AG08396 (cell line): ENCODE results near the gene NPTXR.

Experiments used
- DNase-seq: peaks from one replicate; pipeline ENCODE4 v3.0.0; 2012; ENCODE audit warnings: low spot score, mixed read lengths

The NPTXR gene

DNA sequence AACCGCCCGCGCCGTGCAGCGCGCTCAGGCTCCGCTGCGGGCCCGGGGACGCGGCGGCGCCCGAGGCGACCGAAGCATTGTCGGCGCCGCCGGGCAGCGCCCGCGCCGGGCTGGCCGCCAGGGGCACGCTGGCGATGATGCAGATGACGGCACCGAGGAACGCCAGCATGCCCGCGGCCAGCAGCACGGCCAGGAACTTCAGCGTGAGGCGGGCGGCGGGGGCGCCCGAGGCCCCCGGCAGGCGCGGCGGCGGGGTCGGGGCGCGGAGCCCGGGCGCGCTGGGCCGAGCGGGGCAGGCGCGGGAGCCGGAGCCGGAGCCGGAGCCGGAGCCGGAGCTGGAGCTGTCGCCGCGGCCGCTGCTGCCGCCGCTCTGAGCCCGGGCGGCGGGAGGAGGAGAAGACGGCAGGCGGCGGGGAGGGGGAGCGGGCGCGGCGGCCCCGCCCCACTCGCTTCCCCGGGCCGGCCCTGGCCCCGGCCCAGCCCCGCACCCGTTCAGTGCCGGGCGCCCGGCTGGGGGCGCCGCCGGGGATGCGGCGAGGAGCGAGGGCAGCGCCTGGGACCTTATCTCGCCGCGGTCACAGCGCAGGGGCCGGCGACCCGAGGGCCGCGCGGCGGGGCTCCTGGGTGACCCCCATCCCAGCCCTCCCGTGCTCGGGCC lies at the start of gene NPTXR:
TSS of gene NPTXR (minus strand) at position 372 of the 658 bp plus-strand sequence.
- peak; percentile 84 for DNase-seq

DNA sequence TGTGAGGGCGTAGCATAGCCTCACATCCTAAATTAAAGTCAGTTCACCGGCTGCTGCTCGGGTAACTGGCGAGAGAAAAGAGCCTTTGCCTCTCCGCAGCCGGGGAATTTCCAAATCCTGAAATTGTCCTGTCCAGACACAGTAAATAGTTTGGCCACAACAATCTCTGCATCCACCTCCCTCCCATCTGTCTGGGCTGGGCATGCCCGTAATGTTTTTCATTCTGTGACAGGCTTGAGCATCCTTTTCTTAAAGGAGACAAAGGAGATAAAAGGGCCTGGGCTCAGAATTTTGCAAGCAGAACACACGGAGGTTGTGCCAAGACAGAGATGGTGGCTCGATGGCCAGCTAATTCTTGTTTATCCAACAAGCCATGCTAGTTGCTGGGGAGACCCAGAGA lies 47.4 kb upstream of the NPTXR start:
- DNase-seq, result no peak

DNA sequence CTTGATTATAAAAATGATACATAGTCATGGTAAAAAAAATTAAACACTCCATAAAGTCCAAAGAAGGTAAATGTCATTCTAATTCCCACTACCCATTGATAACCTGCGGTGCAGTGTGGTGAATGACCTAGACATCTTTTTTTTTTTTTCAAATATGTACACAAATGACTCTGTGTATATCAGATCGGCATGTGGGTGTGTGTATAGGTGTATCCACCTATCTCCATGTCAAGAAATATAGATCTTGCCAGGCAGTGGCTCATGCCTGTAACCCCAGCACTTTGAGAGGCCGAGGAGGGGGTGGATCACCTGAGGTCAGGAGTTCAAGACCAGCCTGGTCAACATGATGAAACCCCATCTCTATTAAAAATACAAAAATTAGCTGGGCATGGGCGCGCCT lies 46.5 kb upstream of the NPTXR start:
- no peak for DNase-seq

DNA sequence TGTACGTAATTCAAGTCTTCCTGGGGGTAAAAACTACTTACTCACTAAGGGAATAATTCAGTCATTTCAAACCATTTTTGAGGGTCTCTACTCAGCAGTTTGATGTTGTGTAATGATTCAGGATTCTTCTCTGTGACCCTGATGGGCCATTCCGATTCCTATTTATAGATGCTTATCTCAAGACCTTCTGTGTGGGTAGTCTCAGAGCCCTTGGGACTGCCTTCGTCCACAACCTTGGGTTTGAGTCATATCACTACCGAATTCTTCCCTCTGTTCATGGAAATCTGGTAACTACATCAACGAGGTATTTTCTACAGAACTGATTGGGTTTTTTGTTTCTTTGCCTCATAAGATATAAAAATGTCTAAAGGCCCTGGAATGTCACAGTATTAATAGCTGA lies 42.5 kb upstream of the NPTXR start:
- DNase-seq, result no peak

DNA sequence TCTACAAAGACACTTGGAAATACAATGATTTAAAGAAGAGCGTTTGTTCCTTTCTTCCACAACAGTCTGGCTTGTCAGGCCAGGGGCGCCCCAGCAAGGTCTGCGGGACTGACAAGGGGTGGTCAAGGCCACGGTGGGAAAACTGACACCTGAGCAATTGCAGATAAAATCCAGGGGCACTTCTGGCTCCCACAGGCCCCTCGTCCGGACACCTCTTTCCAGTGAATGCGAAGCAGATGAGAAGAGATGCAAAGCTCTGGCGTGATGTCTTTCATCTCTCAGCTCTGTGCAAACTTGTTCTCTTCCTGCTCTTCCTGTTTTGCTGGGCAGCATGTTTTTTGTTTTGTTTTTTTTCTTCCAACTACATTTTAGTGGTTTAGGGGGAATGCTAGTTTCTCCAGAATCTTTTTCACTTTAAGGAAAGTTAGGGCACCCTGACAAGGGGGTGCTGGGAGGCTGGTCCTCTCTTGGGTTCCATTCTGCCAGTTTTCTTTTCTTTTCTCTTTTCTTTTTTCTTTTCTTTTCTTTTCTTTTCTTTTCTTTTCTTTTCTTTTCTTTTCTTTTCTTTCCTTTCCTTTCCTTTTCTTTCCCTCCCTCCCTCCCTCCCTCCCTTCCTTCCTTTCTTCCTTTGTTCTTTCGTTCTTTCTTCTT lies 39.3 kb upstream of the NPTXR start:
- no peak for DNase-seq

DNA sequence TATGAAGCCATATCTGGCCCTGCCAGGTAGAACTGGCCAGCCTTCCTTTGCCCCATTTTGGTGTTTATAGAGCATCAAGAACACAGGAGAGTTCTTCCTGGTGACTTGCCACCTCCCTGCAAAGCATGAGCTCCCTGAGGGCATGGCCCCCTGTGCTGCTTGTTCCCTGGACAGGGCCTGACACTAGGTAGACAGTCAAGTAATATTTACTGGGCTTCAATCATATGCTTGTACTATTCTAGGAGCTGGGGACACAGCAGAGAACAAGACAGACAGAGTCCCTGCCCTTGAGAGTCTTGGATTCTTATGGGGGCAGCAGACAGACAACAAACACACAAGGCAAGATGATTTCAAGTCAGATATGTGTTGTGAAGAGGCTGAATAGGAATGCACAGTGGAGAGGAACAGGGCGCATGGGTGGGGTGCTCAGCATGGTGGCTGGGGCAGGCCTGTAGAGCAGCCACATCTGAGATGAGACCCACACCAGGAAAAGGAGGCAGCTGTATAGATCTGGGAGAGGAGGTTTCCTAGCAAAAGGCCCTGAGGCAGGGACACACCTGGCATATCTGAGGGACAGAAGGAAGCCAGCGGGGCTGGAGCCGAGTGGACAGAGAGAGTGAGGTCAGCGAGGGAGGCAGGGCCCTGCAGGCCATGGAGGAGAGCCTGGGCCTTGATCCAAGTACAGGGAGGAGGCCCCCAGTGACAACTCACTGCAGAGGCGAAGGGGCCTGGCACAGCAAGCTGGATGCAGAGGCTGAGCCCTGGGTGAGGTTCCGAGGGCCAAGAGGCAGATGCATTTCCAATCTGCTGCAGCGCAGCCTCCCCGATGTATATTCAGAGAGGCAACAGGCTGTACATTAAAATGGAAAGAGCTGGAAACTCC lies 38.4 kb upstream of the NPTXR start:
- peak; percentile 68 for DNase-seq

DNA sequence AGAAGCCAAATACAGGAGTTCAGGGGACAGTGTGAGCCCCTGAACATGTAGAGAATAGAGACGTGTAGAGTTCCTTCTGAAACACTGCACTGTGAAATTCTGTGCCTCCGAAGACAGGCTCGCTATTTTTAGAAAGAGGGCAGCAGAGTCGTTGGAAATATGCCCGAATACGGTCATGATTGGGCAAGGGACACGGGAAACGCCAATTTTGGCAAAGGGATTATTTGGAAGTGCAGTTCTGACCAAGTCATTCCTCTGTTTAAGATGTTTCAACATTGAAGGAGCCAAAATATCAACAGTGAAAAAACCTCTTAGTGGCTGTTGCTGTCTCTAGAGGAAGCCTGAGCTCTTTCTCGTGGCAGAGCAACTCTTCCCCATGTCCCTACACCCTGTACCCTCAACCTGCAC lies 37.6 kb upstream of the NPTXR start:
- DNase-seq, result peak; percentile 78

DNA sequence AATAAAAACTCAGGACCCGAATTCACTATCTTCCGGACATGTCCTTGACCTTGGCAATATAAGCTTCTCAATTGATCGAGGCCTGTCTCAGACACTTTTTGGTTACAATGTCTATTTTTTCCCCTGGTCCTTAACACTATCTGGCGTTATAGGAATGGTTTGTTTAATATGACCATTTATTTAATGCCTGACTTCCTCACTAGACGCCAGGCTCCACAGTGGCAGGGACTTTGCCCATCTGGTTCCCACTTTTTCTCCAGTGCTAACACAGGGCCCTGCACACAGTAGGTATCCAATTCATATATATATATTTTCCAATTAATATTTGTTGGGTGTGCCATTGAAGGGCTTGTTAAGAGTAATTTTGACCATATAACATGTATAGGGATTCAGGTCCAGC lies 36.1 kb upstream of the NPTXR start:
- DNase-seq, result no peak

DNA sequence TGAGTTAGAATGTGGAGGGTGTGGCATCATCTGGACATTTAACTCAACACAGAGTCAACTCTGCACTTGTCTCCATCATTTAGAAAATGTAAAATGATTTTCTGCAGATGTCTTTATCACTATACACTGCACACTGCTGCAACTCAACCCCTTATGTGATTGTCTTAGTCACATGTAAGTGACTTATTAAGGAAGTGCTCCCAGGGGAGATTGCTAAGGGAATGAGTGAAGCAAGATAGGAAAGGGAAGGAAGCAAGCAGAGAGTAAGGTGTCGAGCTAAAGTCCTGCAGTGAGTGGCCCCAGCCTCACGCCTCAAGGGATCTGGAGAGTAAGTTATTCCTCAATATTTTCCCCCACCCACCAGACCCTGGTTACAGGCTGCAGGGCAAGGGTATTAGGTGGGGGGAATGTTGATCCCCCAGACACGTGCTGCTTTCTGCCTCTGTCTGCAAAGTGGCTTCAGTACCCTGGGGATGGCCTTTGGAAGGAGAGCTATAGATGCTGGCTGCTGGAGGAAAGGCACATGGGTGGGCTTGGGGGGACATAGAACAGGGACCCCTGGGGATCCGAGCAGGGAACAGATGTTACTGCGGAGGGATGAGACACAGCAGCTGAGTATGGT lies 35.4 kb upstream of the NPTXR start:
- no peak for DNase-seq

DNA sequence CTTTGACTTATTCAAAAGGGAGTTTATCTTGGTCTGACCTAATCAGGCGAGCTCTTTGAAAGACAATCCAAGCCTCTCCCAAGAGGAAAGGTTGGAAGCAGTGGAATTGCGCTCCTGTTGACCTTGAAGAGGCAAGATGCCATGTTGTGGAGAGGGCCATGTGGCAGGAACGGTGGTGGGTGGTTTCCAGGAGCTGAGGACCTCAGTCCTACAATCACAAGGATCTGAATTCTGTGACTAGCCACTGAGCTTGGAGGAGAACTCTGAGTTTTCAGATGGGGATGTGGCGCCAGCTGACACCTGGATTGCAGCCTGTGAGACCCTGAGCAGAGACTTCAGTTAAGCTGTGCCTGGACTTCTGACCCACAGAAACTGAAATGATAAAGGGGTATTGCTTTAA lies 34.2 kb upstream of the NPTXR start:
- no peak for DNase-seq

DNA sequence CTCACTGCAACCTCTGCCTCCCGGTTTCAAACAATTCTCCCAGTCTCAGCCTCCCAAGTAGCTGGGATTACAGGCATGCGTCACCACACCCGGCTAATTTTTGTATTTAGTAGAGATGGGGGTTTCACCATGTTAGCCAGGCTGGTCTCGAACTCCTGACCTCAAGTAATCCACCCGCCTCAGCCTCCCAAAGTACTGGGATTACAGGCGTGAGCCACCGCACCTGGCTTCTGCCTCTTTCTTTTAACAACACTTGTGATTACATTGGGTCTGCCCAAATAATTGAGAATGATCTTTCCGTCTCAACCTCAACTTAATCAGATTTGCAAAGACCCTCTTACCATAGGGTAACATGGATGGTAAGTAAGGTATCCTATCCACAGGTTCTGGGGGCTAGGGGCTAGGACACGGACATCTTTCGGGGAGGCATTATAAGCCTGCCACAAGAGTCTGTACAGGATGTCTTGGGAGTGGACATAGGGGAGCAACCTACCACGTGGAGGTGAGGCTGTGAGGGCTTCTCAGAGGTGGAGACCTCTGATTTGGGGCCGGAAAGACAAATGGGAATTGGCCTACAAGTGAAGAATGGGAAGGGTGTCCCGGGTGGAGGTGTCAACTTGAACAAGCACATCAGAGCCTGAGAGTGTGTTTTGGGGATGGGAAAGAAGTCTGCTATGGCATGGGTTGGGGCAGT lies 30.8 kb upstream of the NPTXR start:
- DNase-seq, result no peak

DNA sequence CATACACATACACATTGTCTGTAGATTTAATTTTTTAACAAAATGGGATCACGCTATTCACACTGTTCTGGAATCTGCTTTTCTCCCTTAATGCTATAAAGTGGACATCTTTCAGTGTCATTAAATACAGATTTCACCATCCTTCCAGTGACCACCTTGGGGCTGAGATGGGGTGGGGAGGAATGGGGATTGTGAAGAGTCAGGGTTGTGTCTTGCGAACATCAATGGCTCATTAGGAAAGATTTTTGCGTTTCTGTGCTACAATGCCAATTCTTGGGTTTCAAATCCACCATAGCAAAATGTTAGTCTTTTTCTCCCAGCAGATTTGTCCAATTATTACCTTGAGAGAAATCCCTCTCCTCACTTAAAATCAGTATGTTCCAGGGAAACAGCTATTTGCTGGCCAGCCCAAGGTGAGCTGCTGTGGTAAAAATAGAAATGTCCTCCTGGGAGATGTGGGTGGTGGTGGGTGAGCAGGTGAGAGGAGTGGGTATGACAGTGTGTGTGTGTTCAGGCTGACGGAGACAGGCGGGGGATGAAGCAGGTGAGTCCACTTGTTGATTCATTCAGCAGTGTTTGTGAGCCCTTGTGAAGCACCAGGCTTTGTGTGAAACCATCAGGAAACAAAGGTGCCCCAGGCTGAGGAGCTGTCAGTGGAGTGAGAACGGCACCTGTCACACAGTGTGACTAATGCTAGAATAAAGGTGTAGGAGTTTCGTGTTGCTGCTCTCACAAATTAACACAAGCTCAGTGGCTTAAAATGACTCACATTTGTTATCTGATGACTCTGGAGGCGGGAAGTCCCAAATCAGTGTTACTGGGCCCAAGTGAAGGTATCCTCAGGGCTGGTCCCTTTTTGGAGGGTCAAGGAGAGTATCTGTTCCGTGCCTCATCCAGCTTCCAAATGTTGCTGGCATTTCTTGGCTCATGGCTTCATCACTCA lies 29.9 kb upstream of the NPTXR start:
- DNase-seq, result no peak

DNA sequence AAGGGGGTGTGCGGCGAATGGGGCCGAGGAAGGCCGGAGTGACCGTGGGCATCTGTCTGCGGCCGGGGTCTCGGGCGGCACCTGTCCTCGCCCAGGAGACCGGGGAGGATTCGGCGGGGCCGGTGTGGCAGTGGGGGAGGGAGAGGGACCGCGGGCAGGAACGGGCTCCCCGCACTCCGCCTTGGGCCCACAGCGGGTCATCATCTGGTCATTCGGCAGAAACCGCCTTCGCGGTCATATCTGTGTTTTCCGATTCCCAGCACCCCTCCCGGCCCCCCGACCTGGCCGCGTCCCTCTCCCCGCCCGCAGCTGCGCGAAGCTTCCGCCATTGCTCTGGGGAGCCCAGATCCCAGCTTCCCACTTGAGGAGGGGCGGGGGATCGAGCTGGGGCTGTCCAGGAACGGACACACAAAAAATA lies 29.0 kb upstream of the NPTXR start:
- peak; percentile 65 for DNase-seq

DNA sequence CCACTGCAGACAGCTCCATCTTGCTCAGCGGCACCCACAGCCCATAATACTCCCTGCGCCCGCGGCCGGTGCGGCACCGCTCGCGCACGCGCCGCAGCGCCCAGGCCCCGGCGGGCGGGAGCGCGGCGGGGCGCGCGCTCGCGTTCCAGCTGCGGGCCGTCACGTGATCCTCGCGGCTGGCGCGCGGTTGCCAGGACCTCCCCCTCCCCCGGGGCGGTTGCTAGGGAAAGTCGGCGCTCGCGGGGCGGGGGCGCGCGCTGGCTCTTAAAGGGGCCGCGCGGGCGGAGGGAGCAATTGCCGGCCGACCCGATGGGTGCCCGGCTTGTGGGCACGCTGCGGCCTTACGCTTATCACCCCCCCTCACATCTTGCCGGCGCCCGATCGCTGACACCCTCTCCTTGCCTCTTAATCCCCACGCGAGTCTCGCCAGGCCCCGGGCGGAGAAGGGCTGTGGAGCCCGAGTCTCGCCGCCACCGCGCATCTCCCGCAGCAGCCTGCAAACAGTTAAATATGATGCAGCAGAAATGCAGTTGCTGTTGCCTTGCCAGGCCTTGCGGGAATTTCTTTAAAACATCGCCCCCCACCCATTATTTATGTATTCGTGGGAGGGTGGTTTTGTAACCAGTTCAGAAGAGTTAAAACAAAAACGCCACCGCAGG lies 28.5 kb upstream of the NPTXR start, which contains the start of gene CBX6:
TSS of gene CBX6 (minus strand) at position 45 of the 659 bp plus-strand sequence. CDS start at position 19, 26 bp downstream.
- peak; percentile 99 for DNase-seq

DNA sequence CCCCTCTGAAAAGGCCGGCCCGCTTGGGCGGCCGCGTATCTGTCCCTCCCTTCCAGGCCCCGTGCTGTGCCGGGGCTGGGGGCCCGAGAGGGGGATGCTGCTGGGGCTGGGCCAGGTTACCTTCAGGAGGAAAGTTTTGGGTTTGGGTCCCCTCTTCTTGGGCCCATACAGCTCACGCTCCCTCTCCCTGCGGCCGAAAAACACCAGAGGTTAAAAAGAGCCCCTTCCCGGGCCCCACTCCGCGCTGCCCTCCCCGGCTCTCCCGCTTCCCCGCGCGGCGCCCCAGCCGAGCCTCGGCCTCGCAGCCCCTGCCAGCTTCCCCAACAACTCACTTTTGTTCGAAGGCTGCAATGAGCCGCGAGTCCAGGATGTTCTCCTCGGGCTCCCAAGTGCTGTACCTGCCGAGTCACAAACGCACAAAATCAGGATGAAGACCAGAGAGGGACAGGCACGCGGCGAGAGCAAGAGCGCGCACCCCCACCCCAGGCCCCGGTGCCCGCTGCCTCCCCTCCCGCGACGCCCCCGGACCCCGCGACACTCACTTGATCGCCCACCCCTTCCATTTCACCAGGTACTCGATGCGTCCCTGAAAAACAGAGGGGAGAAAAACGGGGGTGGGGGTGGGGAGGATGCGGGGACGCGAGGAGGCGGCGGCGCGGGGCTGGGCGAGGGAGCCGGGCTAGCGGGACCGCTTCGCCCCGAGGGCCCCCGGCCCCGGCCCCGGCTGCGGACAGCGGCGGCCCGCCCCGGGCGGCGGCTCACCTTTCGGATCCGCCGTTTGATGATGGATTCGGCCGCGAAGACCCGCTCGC lies 27.7 kb upstream of the NPTXR start:
- DNase-seq, result no peak

DNA sequence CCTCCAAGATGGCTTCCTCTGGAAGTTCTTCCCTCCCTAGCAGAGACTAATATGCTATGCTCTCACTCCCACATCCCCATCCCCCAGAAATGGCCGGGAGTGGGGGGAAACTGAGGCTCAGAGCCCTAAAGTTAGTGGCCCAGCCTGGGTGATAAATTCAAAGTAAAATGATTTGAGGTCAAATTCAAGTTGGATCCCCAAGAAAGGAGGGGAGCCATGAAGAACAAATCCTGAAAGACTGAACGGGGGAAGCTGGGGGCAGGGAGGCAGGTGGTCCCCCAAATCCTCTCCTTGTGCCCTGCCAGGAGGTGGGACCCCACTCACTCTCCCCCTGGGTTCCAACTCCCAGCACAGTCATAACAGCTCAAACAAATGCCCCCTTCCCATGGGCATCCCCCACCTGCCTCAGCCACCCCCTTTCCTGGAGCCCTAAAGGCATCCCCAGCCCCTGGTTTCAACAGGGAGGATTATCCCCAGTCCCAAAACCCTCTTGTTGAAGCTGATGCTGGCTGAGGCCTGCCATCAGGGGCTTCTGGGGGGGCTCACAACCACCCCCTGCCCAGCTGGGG lies 27.0 kb upstream of the NPTXR start:
- DNase-seq, result peak; percentile 17

DNA sequence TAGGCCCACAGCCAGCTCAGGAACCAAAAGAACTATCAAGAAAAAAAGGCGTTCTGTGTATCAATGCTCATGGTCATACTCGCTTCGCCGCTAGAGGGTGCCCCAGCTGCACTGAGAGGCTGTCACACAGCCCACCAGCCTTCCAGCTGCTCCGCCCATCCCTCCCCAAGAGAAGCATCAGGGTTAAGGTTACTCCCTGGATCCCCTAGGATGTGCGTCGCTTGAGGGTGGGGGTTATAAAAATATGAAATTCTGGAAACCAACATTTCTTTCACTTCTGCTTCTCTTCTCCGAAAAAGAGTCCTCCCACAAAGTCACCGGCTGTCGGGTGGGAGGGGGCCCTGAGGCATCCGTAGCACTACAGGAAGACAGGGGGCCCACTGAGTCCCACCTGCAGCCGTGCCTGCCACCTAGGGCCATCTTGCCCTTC lies 26.5 kb upstream of the NPTXR start:
- peak; percentile 88 for DNase-seq

DNA sequence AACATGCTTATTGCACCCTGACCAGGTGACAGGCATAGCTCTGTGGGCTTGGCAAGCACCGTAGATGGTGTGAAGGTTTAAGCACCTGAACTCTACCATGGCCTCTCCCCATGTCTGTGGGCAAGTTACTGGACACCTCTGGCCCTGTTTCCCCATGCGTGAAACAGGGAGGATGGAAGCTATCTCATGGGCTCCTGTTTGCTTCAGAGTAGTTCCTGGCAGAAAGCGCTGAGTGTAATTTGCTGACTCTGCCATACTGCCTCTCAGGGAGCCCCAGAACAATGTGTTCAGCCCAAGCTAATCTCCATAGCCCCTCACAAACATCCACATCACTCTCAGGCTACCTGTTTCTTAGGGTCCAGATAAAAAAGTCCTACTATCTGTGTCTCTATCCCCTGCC lies 25.8 kb upstream of the NPTXR start:
- DNase-seq, result no peak

DNA sequence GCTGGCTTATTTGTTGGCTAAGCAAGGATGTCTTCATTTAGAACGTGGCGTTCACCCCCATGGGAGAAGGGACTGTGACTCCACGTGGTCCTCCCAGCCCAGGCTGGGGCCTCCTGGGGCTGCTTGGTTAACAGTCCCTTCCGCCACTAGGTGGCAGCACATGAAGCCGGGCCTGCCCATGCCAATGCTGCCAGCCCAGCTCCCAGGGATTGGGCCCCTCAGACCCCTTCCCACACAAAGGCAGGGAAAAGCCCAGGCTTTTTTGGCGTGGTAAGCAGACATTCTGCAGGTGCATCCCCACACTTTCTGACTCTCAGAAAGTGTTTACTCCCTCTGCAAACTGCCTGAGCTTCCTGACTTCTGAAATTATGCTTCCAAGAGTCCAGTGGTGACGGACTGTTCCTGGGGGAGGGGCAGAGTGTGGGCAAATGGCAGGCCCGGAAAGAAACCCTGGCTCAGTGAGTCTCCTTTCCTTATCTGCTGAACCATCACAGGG lies 25.1 kb upstream of the NPTXR start:
- peak; percentile 90 for DNase-seq
